ENCODE results near the gene RBKS.

GRCh38 chr2:27897717-27898116 lies 7.5 kb upstream of the RBKS start:
- TF ChIP-seq, protein P1, sequence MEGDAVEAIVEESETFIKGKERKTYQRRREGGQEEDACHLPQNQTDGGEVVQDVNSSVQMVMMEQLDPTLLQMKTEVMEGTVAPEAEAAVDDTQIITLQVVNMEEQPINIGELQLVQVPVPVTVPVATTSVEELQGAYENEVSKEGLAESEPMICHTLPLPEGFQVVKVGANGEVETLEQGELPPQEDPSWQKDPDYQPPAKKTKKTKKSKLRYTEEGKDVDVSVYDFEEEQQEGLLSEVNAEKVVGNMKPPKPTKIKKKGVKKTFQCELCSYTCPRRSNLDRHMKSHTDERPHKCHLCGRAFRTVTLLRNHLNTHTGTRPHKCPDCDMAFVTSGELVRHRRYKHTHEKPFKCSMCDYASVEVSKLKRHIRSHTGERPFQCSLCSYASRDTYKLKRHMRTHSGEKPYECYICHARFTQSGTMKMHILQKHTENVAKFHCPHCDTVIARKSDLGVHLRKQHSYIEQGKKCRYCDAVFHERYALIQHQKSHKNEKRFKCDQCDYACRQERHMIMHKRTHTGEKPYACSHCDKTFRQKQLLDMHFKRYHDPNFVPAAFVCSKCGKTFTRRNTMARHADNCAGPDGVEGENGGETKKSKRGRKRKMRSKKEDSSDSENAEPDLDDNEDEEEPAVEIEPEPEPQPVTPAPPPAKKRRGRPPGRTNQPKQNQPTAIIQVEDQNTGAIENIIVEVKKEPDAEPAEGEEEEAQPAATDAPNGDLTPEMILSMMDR (IDR thresholded peaks at IDR 0.05) = no peak
- TF ChIP-seq POLR2A (IDR thresholded peaks at IDR 0.05) = no peak

Data from Peyer's patch (tissue), 4 donors.